Measurements from ENCODE around the gene NR2F2.
"Not testable (repeated sequence)": the region's sequence is repeated elsewhere in the genome, so short reads cannot be mapped to it uniquely, and the experiment has no call there.

Gene NR2F2

DNA sequence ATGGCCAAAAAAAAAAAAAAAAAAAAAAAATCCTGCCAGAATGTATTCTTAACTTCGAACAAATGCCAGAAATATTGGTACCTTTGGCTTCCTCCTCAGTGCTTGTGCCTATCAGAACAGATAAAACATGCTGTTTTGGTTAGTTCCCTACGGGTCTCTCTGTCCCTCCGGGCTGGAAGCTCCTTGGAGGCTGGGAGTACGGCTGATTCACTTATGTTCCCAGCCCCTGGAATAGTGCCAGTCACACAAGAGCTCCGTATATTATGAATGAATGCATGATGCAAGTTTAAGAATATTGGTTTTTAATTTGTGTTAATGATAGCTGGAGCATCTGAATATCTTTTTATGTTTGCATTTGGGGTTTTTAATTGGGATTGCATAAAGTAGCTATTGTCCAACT lies 44.0 kb downstream of the NR2F2 start:
- no peak for FAIRE-seq

DNA sequence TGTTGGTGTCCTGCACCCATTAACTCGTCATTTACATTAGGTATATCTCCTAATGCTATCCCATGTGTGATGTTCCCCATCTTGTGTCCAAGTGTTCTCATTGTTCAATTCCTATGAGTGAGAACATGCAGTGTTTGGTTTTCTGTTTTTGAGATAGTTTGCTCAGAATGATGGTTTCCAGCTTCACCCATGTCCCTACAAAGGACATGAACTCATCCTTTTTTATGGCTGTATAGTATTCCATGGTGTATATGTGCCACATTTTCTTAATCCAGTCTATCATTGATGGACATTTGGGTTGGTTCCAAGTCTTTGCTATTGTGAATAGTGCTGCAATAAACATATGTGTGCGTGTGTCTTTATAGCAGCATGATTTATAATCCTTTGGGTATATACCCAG lies 49.1 kb downstream of the NR2F2 start:
- not testable (repeated sequence) for FAIRE-seq

DNA sequence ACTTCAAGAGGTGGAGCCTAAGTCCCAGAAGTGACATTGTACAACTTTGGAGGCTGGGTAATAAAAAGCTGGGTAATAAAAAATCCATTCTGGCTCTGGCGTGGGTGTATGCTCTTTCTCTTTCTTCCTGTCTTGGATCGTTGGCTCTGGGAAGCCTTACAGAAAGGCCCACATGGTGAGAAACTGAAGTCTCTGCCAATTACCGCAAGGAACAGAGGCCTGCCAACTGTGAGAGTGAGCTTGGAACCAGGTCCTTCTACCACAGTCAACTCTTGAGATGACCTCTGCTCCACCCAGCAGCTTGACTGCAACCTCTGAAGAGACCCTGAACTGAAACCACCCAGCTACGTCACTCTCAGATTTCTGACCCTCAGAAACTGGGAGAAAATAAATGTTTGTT lies 51.0 kb downstream of the NR2F2 start:
- no peak for FAIRE-seq

DNA sequence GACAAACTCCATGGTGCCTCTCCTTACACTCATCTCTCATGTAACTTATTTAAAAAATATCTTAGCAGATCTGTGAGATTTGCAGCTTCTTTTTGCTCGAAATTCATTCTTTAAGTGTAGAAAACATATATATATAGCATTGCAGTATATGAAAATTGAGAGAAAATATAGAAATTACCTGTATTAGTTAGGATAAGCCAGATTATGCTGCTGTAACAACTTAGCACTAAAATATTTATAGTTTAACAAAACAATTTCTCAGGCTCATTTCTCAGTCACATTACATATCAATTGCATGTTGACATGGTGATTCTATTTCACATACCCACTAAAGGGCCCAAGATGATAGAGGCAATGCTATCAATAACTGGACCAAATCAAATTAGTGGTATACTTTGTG lies 54.7 kb downstream of the NR2F2 start:
- no peak for FAIRE-seq

DNA sequence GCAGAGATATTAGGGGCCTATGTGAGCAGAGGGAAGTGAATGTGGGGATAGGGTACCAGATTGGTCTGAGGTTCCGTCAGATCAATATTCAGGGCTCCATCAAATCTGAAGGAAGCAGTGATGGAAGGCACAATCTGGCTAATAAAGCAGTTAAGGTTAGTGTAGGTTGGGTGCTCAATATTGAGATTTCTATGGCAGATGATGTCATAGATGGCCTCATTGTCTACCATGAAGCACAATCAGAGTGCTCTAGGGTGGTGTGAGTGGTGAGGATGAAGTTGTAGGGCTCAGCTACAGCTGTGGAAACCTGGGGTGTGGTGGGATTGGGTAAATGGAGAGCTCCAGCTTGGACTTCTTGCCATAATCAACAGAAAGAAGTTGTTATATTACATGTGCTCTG lies 58.2 kb downstream of the NR2F2 start:
- FAIRE-seq, result no peak

Data from islet of Langerhans (tissue), 1 donor.